ENCODE results near the gene MTHFD1L.

Gene MTHFD1L

DNA sequence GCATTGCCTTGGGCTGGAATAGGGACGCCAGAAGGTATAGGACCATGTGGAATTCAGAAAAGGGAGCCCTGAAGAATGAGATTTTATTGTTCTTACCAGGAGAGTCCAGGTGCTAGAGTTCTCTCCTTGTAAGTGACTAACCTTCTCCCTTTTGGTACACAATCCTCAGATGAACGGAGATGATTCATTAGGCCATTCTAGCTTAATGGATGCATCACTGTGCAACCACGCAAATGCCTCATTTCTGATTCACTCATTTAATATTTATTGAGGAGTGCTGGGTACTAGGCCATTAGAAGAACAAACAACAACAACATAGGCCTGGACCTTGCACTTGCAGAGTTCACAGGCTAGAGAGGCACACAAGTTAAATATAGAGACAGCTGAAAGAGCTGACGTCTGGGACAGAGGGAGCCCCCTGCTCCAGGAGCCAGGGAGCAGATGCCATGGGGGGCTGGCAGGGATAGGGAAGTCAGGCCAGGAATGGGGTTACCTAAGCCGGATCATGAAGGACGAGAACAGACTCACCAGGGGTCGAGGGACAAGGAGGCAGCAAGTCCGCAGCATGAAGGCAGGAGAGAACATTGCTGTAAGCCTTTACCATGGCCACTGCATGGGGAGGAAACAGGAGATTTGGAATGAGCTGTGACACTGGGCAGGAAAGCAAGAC lies 194.7 kb downstream of the MTHFD1L start:
- Histone ChIP-seq H3K4me3 (ENCODE audit: low read depth, low read length) (no peak overlapping the region), H3K4me1 (ENCODE audit: control insufficient read depth, insufficient read depth, low read length) (no peaks in the 10 kb centered on the region), H3K36me3 (ENCODE audit: control insufficient read depth, insufficient read depth, low read length) (peaks cover 6% of the 10 kb centered on the region), H3K27me3 (ENCODE audit: control insufficient read depth, insufficient read depth, low read length) (no peaks in the 10 kb centered on the region), H3K9me3 (ENCODE audit: control insufficient read depth, insufficient read depth, low read length) (no peaks in the 10 kb centered on the region), H3K9ac (ENCODE audit: low read depth, low read length) (no peak overlapping the region), H3K27ac (ENCODE audit: low read depth, low read length) (no peak overlapping the region)

DNA sequence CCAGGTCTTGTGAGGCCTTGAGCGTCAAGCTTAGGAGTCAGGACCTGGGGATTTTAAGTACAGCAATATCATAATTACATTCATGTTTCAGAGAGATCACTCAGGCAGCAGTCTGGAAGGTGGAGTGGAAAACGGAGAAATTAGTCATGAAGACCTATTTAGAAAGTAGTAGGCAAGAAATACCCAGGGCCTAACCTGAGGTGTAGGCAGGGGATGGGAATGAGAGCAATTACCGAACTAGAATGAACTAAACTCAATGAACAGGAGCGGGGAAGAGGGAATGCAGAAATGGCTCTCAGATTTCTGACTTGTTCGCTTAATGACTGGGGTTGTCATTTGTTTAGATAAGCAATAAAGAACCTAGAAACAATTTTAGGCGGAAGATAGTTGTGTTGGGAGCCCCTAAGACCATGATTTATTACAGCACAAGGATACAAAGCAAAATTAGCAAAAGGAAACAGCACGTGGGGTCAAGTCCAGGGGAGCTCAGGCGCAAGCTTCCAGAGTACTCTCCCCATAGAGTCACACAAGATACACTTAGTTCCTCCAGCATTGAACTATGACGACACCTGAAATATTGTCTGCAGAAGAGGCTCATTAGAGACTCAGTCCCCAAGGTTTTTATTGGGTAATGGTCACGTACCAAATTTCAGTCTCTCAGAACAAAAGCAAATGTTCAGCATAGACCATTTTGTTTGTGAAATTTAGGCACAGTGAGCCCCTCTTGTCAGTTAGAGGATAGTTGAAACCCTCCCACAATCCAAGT lies 195.4 kb downstream of the MTHFD1L start:
- Histone ChIP-seq H3K9ac (ENCODE audit: low read depth, low read length) (no peak overlapping the region), H3K9me3 (ENCODE audit: control insufficient read depth, insufficient read depth, low read length) (no peaks in the 10 kb centered on the region), H3K4me3 (ENCODE audit: low read depth, low read length) (no peak overlapping the region), H3K36me3 (ENCODE audit: control insufficient read depth, insufficient read depth, low read length) (peaks cover 6% of the 10 kb centered on the region), H3K27ac (ENCODE audit: low read depth, low read length) (no peak overlapping the region), H3K27me3 (ENCODE audit: control insufficient read depth, insufficient read depth, low read length) (no peaks in the 10 kb centered on the region), H3K4me1 (ENCODE audit: control insufficient read depth, insufficient read depth, low read length) (no peaks in the 10 kb centered on the region)

DNA sequence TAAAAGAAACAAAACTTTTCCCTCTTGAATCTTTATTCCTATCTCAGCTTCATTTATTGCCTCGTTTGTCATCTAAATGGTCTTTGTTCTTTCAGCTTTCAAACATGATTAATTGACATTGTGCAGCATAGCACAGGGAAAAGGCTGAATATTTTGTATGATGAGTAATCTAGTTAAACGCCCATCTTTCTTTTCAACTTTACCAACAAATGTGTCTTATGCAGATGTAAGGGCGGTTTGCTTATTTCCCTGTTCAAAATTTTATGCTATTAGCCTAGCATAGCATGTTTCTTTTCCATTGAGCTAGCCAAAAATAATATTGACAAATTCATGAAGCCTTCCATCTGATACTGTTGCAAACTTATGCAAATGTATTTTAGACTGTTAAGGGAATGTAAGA lies 197.8 kb downstream of the MTHFD1L start:
- Histone ChIP-seq H3K36me3 (ENCODE audit: control insufficient read depth, insufficient read depth, low read length) (peaks cover 6% of the 10 kb centered on the region), H3K4me3 (ENCODE audit: low read depth, low read length) (no peak overlapping the region), H3K27ac (ENCODE audit: low read depth, low read length) (no peak overlapping the region), H3K9me3 (ENCODE audit: control insufficient read depth, insufficient read depth, low read length) (no peaks in the 10 kb centered on the region), H3K4me1 (ENCODE audit: control insufficient read depth, insufficient read depth, low read length) (no peaks in the 10 kb centered on the region), H3K9ac (ENCODE audit: low read depth, low read length) (no peak overlapping the region), H3K27me3 (ENCODE audit: control insufficient read depth, insufficient read depth, low read length) (no peaks in the 10 kb centered on the region)

DNA sequence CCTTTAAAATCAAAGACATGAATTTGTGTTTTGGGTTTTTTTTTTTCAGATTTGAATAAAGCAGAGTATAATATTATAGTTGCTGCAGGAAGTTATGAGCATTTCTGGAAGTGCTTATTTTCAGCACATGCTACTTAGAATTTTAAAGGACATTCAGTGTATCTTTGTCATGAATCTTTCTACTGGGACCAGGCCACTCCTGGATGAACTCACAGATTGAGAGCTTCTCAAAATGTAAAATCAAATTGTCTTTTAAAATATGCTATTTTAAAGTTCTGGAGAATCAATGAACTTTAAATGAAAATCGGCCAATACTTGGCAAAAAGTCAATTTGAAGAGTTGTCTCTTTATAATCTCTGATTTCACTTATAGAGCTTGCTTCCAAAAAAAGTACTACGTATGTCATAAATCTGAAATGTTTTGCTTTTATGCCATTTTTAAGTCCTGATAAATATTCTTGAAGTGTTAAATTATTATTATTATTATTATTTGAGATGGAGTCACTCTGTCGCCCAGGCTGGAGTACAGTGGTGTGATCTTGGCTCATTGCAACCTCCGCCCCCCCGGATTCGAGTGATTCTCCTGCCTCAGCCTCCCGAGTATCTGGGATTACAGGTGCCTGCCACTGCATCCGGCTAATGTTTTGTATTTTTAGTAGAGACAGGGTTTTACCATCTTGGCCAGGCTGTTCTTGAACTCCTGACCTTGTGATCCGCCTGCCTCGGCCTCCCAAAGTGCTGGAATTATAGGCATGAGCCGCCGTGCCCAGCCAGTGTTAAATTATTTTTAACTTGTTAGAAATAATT lies 198.5 kb downstream of the MTHFD1L start:
- H3K27me3 ChIP-seq (ENCODE audit: control insufficient read depth, insufficient read depth, low read length) = no peaks in the 10 kb centered on the region
- H3K27ac ChIP-seq (ENCODE audit: low read depth, low read length) = no peak overlapping the region
- peaks cover 6% of the 10 kb centered on the region for H3K36me3 ChIP-seq (ENCODE audit: control insufficient read depth, insufficient read depth, low read length)
- H3K4me3 ChIP-seq (ENCODE audit: low read depth, low read length) = no peak overlapping the region
- no peaks in the 10 kb centered on the region for H3K9me3 ChIP-seq (ENCODE audit: control insufficient read depth, insufficient read depth, low read length)
- H3K9ac ChIP-seq (ENCODE audit: low read depth, low read length) = no peak overlapping the region
- no peaks in the 10 kb centered on the region for H3K4me1 ChIP-seq (ENCODE audit: control insufficient read depth, insufficient read depth, low read length)

DNA sequence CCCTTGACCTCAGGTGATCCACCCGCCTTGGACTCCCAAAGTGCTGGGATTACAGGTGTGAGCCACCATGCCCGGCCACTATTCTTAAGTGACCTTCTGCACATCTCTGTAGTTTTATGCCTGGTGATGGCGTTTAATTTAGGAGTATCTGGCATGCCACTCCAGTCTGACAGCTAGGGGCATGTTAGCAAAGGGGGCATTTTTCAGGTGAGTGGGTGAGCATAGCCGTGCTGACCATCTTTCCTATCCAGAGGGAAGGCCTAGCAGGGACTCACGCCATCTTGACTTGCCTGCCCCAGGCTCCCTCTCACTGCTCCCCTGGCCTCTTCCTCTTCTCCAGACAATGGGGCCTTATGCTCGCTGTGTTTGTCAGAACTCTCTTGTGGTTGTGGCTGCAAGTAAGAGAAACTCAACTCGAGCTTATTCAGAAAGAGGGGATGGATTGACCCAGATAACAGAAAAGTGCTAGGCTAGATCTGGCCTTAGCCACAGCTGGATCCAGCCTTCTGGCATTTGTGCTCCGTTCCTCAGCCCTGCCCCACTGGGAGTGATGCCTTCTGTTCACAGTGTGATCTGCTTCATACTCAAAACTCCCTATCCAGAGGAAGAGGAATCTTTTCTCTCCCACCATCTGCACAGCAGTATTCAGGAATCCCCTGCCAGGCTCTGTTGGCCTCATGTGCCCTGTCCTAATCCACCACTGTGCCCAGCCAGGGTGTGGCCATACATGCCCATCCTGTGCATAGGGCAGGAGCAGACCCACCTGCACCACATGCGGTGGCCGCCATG lies 199.7 kb downstream of the MTHFD1L start:
- H3K9me3 ChIP-seq (ENCODE audit: control insufficient read depth, insufficient read depth, low read length) = no peaks in the 10 kb centered on the region
- H3K36me3 ChIP-seq (ENCODE audit: control insufficient read depth, insufficient read depth, low read length) = peaks cover 1% of the 10 kb centered on the region
- no peak overlapping the region for H3K4me3 ChIP-seq (ENCODE audit: low read depth, low read length)
- no peak overlapping the region for H3K27ac ChIP-seq (ENCODE audit: low read depth, low read length)
- no peaks in the 10 kb centered on the region for H3K4me1 ChIP-seq (ENCODE audit: control insufficient read depth, insufficient read depth, low read length)
- no peak overlapping the region for H3K9ac ChIP-seq (ENCODE audit: low read depth, low read length)
- no peaks in the 10 kb centered on the region for H3K27me3 ChIP-seq (ENCODE audit: control insufficient read depth, insufficient read depth, low read length)

DNA sequence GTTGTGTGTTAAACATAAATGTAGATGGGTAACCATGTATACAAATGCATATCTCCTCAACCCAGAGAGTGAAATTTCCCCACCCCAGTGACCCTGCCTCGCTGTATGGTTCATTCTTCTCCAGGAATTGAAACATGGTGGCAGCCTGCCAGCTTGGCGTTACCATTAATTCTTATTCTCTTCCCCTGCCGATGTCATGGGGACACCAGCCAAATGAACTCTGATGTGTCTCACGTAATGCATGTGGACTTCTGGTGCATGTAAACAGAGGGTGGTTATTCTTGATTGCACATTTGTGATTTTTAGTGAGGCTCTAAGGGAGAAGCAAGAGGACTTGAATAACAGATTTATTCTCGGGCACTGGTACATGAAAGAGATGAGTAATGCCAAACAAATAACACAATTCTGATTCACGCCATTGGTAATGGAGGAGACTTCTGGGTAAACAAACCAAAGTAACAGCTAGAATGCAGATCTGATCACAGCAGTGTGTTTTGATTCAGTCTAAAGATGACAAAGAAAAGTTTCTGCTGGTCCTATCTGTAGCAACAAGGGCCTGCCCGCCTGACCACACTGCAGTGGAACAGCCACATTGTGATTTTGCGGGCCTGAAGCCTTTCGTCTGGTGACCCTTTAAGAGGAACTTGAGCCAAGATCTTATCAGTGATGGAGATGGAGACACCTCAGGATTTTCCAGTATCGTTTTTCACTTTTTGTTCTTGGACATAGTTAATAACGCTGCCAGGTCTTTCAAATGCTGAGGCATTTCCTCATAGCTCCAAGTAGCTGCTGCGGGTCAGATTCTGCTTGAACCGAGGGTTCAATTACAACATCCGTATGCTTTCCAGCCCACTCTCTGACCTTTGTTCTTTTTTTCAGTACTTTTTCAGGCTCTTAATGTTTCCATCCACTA lies 202.4 kb downstream of the MTHFD1L start:
- H3K36me3 ChIP-seq (ENCODE audit: control insufficient read depth, insufficient read depth, low read length) = no peaks in the 10 kb centered on the region; the same call in 1 of the 2 replicates
- H3K4me3 ChIP-seq (ENCODE audit: low read depth, low read length) = no peak overlapping the region
- no peaks in the 10 kb centered on the region for H3K4me1 ChIP-seq (ENCODE audit: control insufficient read depth, insufficient read depth, low read length)
- no peaks in the 10 kb centered on the region for H3K9me3 ChIP-seq (ENCODE audit: control insufficient read depth, insufficient read depth, low read length)
- H3K27me3 ChIP-seq (ENCODE audit: control insufficient read depth, insufficient read depth, low read length) = no peaks in the 10 kb centered on the region
- no peak overlapping the region for H3K27ac ChIP-seq (ENCODE audit: low read depth, low read length)
- no peak overlapping the region for H3K9ac ChIP-seq (ENCODE audit: low read depth, low read length)

DNA sequence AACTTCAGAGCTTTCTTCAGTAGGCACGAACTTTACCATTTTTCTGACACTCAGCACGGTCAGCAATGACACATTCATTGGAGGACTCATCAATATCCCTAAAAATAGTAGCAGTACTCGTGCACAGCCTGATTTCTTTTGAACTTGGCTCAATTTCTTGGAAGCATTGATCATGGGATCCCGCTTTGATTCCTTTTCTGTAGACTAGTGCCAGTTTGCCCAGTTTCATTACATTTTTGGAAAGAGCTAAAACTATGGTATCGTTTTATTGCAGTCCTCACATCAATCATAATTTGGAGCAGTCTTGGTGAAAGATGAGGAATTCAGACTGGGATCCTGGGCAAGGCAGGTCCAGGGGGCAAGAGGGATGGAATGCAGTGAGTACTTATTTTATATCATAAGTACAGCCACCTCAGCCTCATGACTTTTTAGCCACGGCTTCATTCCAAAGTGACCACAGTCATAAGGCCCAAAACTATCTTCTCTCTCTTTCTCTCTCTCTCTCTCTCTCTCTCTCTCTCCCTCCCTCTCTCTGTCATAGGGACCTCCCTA lies 203.3 kb downstream of the MTHFD1L start:
- Histone ChIP-seq H3K4me1 (ENCODE audit: control insufficient read depth, insufficient read depth, low read length) (no peaks in the 10 kb centered on the region), H3K27me3 (ENCODE audit: control insufficient read depth, insufficient read depth, low read length) (no peaks in the 10 kb centered on the region), H3K27ac (ENCODE audit: low read depth, low read length) (no peak overlapping the region), H3K9ac (ENCODE audit: low read depth, low read length) (no peak overlapping the region), H3K36me3 (ENCODE audit: control insufficient read depth, insufficient read depth, low read length) (no peaks in the 10 kb centered on the region; the same call in 1 of the 2 replicates), H3K4me3 (ENCODE audit: low read depth, low read length) (no peak overlapping the region), H3K9me3 (ENCODE audit: control insufficient read depth, insufficient read depth, low read length) (no peaks in the 10 kb centered on the region)

DNA sequence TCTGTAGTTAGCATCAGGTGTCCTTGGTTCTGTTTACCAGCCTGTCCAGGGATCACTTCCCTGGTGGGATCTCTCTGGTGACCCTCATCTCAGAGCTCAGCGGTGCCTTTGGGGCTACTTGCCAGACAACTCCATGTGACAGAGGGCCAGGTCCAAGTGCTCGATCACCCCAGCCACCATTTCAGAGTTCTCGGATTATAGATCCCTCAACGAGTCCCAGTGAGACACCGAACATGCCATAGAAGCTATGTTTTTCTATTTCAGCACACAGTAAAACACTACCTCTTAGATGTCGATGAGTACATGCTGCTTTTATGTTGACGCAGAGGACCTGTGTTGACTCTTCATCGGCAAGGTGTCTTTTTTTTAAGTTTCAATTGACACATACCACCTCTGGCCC lies 204.1 kb downstream of the MTHFD1L start:
- Histone ChIP-seq H3K4me3 (ENCODE audit: low read depth, low read length) (no peak overlapping the region), H3K4me1 (ENCODE audit: control insufficient read depth, insufficient read depth, low read length) (no peaks in the 10 kb centered on the region), H3K27ac (ENCODE audit: low read depth, low read length) (no peak overlapping the region), H3K27me3 (ENCODE audit: control insufficient read depth, insufficient read depth, low read length) (no peaks in the 10 kb centered on the region), H3K9ac (ENCODE audit: low read depth, low read length) (no peak overlapping the region), H3K36me3 (ENCODE audit: control insufficient read depth, insufficient read depth, low read length) (no peaks in the 10 kb centered on the region; the same call in 1 of the 2 replicates), H3K9me3 (ENCODE audit: control insufficient read depth, insufficient read depth, low read length) (no peaks in the 10 kb centered on the region)

DNA sequence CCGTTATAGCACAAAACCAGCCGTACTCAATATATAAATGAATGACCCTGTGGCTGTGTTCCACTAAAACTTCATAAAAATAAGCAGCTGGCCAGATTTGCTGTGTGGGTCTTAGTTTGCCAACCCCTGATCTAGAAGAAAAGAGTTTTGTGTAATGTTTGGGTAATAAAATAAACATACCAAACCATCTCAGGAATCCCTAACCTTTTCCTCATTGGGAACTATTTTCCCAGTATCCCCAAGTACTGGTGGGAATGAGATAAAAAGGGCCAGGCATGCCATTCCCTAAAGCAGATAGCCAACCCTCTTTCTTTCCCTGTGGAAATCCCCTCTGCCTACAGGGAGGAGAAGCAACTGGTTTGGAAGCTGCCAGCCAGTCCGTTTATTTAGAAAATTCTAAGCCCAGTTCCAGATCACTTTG lies 205.1 kb downstream of the MTHFD1L start:
- Histone ChIP-seq H3K27ac (ENCODE audit: low read depth, low read length) (no peak overlapping the region), H3K9ac (ENCODE audit: low read depth, low read length) (no peak overlapping the region), H3K4me3 (ENCODE audit: low read depth, low read length) (no peak overlapping the region), H3K27me3 (ENCODE audit: control insufficient read depth, insufficient read depth, low read length) (no peaks in the 10 kb centered on the region), H3K4me1 (ENCODE audit: control insufficient read depth, insufficient read depth, low read length) (no peaks in the 10 kb centered on the region), H3K36me3 (ENCODE audit: control insufficient read depth, insufficient read depth, low read length) (no peaks in the 10 kb centered on the region; the same call in 1 of the 2 replicates), H3K9me3 (ENCODE audit: control insufficient read depth, insufficient read depth, low read length) (no peaks in the 10 kb centered on the region)
